GM18907 (cell line): Measurements from ENCODE around the gene SLC37A3.
"Not testable (repeated sequence)": the region's sequence is repeated elsewhere in the genome, so short reads cannot be mapped to it uniquely, and the experiment has no call there.

Experiments
- ATAC-seq: cut with Tn5 transposase; IDR thresholded peaks from one replicate; pipeline ENCODE4 v1.9.1; 2021; ENCODE audit warnings: mild to moderate bottlenecking, moderate library complexity; ENCODE audit not compliant: unreplicated experiment

The SLC37A3 gene

DNA sequence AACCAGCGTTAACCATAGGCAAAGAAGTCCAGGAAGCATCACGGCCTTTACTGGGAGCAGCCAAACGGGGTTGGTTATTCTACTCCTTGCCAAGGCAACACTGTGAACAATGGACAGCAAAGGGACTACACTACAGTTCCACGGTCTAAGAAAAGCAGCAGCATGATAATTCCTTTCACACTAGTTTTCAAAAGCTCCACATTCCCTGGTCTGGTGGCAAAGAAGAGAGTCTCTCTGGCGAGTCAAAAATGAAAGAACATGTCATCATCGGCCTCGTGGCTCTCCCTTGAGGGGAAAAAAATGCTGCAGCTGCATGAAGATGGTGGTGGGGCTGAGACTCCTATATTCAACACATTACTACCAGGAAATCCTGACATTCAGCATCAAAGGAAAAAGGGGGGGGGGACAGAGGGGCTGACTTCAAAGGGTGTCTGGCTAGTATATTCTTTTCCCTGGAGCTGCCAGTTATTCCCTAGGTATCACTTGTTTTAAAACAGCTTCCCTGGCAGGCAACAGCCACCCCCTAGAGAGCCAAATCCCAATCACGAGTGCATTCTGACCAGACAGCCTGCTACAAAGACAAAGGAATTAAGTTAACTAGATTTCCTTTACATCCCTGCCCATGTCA, 49.1 kb downstream of the SLC37A3 start:
- no peak for ATAC-seq

DNA sequence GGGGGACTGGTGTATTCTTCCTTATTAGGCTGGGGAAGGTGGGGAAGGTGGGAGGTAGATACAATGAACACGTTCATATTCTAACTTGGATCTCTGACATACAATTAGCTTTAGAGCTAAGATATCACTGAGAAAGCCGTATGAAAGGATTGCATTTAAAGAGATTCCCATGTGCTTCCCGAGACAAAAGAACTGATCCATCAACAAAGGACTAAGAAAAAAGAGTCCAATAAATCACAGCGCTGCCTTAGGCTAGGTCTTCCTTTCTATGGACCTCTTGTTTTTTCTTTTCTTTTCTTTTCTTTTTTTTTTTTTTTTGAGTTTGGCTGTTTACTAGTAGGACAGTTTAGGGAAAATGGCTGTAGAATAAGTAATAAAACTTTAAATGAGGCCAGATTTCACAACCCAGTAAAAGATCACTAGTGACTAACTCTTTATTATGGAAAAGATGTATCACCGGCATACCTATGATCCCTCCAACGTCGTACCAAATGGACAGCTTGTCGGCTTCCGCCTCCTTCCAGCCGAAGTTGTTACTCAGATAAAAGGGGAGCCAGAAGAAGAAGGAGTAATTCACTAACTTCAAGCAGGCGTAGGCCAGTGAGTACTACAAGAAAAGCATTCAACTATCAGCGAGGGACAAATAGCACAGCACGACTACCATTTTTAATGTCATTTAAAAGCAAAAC, 50.0 kb downstream of the SLC37A3 start:
- no peak for ATAC-seq

DNA sequence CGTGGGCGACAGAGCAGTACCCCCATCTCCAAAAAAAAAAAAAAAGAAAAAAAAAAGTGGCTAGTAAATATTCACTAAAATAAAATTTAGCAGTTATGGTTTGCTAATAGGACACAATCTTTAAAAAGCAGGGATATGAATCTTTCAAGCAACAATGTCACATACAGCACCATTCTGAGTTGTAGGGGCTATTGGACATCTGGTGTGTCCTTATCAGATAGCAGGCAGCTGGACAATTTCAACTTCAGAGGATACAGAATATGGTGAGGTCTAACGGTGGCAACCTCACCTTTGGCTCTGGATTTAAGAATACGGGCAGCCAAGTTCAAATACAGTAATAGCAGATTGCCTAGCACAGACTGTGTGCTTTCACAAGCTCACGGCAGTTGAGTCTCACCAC, 51.1 kb downstream of the SLC37A3 start:
- no peak for ATAC-seq

DNA sequence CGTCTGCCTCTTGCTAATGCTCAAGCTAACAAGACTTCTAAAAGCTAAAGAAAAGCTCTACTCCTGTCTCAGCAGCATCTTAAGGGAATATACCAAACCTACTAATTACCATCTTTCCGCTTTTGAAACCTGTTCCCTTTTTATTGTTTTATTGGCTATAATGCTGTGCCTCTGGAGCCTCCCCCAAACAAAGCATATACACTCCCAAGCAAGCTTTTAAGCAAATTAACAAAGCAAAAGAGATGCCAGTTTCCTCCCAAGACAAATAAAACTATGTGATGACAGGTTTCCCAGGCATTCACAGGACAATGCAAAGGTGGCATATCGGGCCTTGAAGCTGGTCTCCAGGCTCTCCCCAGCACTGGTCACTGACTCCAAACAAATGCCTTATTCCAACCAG, 52.9 kb downstream of the SLC37A3 start:
- ATAC-seq: no peak

DNA sequence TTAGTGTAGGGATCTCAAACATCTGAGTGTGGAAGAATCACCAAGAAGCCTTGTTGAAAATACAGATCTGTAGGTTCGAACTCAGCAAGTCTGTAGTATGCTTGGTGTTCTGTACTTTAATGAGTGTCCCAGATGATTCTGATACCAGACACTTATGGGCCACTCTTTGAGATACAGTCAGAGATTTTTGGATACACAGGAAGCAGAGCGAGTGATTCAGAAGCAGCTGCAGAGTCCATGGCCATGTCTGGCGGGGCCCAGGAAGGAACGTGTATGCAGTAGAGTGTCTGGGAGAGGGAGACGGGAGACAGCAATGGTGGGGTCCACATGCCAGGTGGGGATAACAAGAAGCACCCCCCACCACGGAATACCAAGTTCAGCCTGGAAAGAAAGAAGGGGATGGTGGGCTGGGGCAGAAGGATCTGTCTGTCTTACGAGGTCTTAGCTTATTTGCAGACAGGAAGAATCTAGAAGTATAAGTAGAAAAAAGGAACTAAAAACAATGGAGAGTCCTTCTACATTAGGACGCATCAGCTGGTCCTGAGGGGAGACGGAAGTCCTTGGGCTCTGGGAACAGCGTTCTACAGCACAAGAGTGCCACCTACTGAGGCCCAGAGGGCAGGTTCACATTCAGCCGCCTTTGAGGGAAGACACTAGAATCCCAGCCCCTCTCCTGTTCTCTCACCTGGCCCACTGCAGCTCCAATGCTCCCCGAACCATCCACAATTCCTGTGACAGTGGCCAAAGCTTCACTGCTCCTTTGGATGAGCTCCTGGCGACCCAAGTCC, 55.4 kb downstream of the SLC37A3 start:
- ATAC-seq: no peak

DNA sequence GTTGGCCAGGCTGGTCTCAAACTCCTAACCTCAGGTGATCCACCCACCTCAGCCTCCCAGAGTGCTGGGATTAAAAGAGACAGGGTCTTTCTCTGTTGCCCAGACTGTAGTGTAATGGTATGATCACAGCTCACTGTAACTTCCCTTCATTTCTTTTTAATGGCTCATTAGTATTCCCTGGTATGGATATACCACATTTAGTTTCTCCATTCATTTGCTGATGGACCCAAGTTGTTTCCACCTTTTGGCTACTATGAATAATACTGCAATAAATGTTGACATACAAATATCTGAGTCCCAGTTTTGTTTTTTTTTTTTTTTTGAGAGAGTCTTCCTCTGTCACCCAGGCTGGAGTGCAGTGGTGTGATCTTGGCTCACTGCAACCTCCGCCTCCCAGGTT, 59.4 kb downstream of the SLC37A3 start:
- not testable (repeated sequence) for ATAC-seq

DNA sequence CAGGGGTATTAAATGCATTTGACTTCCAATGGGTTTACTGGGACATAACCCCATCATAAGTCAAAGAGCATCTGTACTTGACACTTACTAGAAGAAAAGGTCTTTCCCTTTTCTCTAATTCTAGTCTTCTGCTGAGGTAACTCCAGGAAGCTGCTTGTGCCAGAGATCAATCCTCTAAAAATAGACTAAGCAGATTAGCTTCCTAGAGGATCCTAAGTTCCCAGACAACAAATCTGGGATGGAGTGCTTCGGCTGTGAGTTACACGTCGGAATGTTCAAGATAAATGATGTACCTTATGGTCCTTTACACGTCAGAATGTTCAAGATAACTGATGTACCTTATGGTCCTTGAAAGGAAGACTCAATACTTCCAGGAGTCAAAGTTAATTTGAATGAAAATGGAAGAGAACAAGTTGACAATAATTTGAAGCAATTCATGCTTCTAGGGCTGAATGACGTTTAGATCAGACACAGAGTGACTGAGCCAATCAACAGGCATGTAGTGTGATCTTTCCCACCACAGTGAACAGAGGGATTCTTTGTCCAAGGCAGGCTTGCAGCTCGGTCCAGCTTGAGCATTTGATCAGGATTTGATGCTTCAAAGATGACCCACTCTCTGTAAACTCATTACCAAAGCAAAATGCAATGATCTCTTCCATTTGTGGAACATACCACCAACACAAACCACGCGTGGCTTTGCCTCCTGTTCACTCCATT, 63.8 kb downstream of the SLC37A3 start:
- ATAC-seq: no peak

DNA sequence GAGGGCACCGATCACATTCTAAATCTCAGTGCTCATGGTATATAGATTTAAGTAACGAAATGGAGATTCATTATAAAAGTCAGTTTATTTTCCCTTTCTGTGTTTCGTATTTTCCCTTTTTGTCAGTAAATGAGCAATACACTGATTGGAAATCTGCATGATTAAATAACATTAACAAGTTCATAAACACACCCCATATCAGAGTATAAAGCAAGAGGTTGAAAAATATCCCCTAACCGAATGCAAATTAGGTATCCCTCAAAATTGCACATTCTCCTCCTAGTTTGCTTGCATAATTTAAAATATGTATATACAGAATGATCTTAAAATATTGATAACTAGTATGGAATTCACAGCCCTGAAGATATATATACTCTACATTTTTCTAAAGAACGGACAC, 64.6 kb downstream of the SLC37A3 start:
- no peak for ATAC-seq

DNA sequence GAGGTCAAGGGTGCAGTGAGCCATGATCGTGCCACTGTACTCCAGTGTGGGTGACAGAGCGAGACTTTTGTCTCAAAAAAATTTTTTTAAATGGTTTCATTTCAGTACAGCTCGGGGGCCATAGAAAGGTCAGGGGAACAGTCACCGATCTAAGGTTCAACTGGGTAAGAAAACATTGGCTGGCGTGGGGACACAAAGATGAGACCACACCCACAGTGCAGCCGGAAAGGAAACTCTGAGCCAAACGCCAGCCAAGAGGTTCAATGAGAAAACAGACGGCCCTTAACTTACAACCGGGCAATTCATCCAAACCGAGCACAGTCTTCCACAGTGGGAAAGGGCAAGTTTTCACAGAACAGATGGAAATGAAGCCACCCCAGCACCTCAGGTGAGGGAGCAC, 65.1 kb downstream of the SLC37A3 start:
- ATAC-seq: no peak

DNA sequence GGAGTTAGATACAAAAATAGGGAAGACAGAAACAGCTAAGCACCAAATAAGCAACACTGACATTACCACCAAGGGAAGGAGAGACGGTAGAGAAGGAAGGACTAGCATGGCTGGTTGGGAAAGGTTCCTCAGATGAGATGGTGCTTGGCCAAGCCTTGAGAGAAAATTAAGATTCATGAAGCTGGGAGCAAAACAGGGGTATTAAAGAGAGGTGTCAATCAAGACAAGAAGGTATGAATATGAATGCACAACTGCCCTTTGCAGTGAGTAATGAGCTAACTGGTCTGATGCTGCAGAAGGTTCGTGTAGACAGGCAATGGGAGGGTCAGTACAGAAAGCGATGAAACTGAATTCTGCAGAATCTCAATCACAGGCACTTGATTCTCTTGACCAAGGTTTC, 67.7 kb downstream of the SLC37A3 start:
- ATAC-seq: no peak

DNA sequence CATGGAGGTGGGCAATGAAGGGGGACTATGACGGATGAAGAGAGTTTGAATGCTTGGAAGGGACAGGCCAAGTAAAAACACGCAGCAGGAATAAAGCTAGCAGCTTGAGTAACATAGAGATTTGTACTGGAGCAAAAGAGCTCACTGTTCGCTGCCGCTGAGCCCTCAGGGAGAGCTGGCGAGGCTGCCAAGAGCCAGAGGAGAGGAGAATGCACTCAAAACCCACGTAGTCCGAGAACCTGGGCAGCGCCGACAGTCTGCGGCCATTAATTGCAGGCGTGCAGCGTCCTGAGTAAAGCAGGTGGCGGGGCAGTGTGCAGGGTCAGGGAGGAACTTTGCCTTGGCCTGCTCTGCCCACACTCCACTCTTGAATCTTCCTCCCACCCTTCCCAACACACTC, 68.2 kb downstream of the SLC37A3 start:
- no peak for ATAC-seq

DNA sequence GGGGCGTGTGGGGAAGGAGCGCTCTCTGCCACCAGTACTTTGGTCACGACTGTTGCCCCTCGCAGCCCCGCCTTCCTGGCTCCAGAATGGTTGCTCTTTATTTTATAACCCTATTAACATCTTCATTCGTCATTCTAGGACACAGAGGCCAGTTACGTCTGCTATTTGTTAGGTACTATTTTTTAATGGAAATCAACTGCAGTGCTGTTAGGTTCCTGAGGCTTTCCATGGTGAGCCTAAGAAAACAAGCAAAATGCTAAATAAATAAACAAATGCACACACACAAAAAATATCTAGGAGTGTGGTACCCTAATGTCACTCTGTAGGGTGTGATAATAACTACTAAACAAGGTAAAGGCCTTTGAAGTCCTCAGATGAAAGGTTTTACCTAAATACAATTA, 71.1 kb downstream of the SLC37A3 start:
- no peak for ATAC-seq

DNA sequence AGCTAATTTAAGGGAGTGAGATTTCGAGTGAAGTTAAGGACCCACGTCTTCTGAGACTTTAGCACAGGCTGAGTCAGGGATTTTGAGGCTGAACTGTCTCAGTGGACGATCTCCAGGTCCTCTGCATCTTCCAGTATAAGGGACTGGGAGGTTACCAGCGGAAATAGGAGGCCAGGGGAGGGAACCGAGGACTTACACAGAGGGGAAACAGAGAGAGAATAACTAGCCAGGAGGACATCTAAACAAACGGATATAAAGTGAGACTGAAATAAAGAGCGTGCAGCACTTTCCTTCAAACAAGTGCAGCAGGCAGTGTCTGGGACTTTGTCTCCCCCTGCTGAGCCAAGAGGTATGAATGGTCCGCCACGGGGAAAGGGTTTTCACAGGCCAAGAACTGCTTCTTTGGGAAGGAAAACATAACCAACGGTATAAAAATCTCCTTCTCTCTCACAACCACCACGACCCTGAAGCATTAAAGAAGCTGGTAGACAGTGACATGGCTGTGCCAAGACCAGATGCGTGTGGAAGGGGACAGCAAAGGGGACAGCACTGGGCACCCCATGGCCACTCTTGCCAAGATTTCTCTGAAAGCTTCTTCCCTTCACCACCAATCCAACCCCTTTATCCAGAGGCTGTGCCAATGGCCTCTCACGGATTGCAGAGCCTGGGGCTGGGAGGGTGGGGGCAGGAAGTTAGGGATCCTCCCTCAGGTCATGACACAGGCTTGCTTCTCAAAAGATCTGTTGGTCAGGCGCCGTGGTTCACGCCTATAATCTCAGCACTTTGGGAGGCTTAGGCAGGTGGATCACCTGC, 72.0 kb downstream of the SLC37A3 start:
- ATAC-seq: no peak

DNA sequence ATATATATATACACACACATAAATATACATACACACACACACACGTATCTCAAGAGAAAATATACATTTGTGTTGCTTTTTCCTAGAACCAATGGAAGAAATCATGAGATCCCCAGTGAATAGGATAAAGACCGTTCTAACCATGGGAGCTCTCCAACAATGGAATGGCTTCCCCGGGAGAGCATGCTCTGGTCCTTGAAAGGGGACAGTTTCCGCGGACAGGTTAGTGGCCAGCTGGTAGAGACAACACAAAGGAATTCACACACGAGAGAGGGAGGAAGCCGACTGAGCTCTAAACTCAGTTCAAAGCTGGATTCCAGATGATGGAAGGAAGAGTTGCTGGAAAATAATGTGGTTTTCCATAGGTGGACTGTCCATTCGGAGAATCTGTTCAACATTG, 72.7 kb downstream of the SLC37A3 start:
- ATAC-seq: no peak

DNA sequence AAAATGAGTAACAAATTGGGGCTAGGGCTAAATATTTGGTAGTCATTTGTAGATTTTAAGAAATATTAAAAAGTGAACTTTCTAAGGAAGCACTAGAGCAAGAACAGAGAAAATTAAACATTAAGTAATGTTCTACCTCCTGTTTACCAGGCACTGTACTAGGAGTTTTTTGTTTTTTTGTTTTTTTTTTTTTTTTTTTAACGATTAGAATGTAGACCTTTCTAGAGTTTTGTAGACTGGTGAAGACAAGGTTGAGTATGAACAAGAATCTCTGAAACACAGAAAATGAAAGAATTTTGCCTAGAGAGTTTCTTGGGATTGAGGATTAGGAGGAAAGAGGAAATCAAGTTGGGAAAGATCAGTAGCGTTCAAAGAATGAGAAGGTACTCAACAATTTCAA, 73.6 kb downstream of the SLC37A3 start:
- no peak for ATAC-seq

DNA sequence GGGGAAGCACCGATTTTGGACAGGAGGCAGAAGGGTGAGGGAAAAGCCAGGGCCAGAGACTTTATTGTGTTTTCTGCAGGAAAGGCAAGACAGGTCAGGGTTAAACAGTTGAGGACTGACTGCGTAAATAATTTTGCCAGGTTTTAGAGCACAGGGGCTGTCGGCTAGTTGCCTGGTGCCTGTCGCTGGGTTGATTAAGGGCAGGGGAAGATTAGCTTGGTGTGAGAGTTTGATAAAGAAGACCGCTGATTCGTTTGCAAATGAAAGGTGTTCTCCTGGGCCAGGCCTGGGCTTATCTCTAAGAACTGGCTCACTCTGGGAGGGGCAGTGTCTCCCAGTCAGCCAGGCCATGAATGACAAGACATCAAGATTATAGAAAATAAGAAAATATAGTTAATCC, 75.6 kb downstream of the SLC37A3 start:
- no peak for ATAC-seq

DNA sequence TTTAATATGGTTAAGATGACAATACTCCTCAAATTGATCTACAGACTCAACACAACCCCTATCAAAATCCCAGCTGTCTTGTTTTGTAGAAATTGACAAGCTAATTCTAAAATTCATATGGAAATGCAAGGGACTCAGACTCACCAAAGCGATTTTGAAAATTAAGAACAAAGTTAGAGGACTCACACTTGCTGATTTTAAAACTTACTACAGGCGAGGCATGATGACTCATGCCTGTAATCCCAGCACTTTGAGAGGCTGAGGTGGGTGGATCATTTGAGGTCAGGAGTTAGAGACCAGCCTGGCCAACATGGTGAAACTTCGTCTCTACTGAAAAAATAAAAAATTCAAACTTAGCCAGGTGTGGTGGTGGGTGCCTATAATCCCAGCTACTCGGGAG, 78.3 kb downstream of the SLC37A3 start:
- ATAC-seq: not testable (repeated sequence)

DNA sequence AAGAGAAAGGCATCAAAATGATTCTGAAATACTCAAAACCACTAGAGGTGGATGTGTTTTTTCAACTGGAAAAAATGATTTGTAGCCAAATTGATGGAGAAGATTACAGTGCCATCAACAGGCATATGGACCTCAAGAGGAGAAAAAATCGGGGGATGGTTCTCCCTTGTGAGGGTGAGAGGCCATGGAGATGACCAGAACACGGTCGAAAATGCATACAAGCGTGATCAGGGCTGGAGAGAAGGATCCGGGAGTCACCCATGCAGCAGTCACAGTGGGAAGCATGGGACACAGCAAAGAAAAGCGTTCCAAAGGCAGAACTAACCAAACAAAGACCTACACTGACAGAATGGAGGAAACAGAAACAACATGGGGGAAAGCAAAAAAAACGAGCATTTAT, 80.3 kb downstream of the SLC37A3 start:
- no peak for ATAC-seq

DNA sequence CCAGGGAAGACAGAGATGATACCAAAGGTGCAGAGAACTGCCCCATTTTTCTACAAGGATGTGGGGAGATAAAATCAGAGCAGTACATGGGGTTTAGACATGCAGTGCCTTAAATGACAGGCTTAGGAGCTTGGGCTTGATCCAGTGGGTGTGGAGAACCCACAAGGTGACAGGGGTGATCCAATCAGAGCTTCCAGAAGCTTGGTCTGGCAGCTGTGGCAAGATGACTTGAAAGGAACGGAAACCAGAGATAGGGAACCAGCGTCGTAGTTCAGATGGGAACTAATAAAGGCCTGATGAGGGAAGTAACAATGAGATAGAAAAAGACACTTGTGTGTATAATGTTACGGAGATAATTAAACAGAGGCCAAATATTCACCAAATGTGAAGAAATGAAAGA, 80.7 kb downstream of the SLC37A3 start:
- no peak for ATAC-seq

DNA sequence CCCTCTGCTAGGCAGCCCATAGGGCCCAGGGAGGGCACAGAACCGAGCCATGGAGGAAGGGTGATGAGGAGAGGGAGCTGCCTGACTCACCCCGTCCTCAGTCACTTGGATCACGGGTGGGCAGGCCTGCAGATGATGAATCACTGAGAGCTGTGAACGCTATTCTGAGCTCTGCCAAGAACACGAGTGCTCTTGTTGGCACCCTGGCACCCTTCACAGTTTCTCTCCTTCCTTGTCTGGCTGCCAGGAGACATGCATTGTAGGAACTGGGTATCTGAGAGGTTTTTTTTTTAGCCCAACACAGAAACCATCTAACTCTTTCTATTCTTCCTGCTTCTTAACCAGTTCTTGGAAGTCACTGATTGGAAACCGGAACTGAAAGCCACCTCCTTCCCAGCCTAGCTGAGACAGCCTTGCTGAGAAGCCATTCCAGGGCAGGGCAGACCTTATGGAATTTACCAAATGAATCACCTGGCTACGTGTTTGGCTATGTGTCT, 82.1 kb downstream of the SLC37A3 start:
- ATAC-seq: no peak
